ENCODE data around the gene SYK. TPM values are rescaled to one million over a fixed set of nuclear protein-coding genes. Genes with fewer than 3 reads are reported as not detected.

SYK gene
- total and polyA plus RNA-seq, 2 experiments from 2014 or later: not detected

DNA sequence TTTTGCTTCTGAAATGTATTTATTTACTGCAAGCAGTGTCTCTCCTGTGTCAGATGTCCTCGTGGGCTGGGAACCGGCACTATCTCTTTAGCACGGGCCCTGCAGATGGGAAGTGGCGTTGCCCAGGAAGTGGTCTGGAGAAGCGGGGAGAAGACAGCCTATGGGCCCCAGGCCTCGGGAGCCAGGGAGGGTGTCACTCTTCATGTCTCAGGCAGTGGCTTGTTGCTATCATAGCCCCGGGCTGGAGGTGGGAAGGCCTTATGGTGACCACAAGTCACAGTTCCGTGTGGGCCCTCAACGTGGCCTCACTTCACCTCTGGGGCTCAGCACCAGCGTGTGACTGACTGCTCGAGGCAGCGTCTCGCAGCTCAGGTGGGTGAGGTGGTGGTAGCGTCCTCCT is 41.4 kb downstream of the SYK start:
- DNase-seq (ENCODE audit: low read depth in 1 of 2, low spot score in 1 of 2): no peak

DNA sequence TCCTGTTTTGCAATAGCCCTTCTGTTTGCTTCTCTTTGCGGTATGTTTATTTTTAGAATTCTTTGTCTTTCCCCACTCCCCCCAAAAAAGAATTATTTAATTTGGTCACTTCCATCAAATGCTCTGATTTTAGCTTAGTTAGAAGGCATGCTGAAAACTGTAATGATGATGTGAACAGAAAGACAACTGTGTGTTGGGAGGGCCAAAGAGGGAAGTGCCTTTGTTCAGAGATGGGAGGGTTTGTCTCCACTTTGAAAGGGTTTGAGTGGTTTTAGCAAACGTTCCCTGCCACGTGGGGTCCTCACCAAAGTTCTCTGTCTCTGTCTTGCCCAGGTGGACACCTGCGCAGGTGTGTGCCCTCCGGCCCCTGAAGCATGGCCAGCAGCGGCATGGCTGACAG is 41.9 kb downstream of the SYK start:
- H3K4me1 ChIP-seq (ENCODE audit: low read depth): no peaks in the 10 kb centered on the region
- no peak overlapping the region for H3K4me3 ChIP-seq
- no peaks in the 10 kb centered on the region for H3K36me3 ChIP-seq
- H3K27ac ChIP-seq: no peak overlapping the region
- no peaks in the 10 kb centered on the region for H3K9me3 ChIP-seq (ENCODE audit: low read depth)
- TF ChIP-seq, protein P1, sequence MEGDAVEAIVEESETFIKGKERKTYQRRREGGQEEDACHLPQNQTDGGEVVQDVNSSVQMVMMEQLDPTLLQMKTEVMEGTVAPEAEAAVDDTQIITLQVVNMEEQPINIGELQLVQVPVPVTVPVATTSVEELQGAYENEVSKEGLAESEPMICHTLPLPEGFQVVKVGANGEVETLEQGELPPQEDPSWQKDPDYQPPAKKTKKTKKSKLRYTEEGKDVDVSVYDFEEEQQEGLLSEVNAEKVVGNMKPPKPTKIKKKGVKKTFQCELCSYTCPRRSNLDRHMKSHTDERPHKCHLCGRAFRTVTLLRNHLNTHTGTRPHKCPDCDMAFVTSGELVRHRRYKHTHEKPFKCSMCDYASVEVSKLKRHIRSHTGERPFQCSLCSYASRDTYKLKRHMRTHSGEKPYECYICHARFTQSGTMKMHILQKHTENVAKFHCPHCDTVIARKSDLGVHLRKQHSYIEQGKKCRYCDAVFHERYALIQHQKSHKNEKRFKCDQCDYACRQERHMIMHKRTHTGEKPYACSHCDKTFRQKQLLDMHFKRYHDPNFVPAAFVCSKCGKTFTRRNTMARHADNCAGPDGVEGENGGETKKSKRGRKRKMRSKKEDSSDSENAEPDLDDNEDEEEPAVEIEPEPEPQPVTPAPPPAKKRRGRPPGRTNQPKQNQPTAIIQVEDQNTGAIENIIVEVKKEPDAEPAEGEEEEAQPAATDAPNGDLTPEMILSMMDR (IDR thresholded peaks at IDR 0.05; ENCODE audit: low read depth, low read length): no peak
- no peaks in the 10 kb centered on the region for H3K27me3 ChIP-seq
- DNase-seq (ENCODE audit: low read depth in 1 of 2, low spot score in 1 of 2): no peak

More for the DNA sequence above, 41.4 kb downstream of the SYK start:
- Histone ChIP-seq H3K27me3 (no peaks in the 10 kb centered on the region), H3K4me3 (no peak overlapping the region), H3K9me3 (ENCODE audit: low read depth) (no peaks in the 10 kb centered on the region), H3K36me3 (no peaks in the 10 kb centered on the region), H3K27ac (no peak overlapping the region), H3K4me1 (ENCODE audit: low read depth) (no peaks in the 10 kb centered on the region)
- TF ChIP-seq, protein P1 (IDR thresholded peaks at IDR 0.05; ENCODE audit: low read depth, low read length): no peak

DNA sequence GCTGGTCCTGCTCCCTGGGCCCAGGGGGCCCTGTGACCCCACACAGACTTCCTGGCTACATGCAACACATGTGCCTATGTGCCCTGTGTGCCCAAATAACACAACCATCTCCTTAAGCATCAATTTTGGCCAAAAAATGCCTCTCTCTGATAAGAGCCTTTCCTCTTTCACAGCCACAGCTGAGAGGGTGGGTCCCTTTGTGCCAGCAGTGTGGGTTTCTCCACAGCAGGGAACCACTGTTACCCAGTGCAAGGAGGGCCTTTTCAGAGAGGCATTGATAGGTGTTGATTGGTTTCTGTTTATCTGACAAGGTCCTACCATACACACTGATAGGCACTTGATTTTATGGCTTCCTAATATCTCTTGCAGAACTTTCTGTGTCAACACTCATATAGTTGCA is 42.7 kb downstream of the SYK start:
- TF ChIP-seq, protein P1 (IDR thresholded peaks at IDR 0.05; ENCODE audit: low read depth, low read length): no peak
- Histone ChIP-seq H3K27me3 (no peaks in the 10 kb centered on the region), H3K4me1 (ENCODE audit: low read depth) (no peaks in the 10 kb centered on the region), H3K27ac (no peak overlapping the region), H3K9me3 (ENCODE audit: low read depth) (no peaks in the 10 kb centered on the region), H3K4me3 (no peak overlapping the region), H3K36me3 (no peaks in the 10 kb centered on the region)
- no peak for DNase-seq (ENCODE audit: low read depth in 1 of 2, low spot score in 1 of 2)

DNA sequence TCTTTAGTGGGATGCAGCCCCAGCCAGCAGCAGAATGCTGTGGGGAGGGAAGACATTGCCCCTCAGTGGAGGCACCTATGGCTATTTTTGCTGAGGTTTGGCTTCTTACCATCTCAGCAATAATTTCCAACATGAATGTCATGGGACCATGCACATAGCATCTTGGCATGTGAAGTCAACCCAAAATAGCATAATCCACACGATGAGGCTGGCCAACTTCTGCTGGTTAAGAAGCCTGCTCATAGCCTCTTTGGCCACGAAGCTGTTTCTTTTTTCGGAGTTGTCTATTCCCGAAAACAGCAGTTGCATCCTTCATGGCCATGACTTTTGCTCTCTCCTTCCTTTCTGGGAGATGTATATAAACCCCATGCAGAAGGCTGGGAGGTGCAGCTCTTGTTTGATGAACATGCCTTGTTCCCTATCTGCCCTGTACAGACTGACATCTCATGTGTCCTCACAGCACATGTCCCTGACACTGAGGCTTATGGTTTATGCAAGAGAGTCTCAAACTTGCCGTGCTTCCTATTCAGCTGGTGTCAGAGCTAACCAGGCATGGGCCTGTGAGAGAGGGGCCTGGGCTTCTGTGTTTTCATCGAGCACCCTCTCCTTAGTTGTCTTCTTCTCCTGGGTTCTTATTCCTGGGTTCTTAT is 45.3 kb downstream of the SYK start:
- H3K9me3 ChIP-seq (ENCODE audit: low read depth): no peaks in the 10 kb centered on the region
- no peak for DNase-seq (ENCODE audit: low read depth in 1 of 2, low spot score in 1 of 2)

DNA sequence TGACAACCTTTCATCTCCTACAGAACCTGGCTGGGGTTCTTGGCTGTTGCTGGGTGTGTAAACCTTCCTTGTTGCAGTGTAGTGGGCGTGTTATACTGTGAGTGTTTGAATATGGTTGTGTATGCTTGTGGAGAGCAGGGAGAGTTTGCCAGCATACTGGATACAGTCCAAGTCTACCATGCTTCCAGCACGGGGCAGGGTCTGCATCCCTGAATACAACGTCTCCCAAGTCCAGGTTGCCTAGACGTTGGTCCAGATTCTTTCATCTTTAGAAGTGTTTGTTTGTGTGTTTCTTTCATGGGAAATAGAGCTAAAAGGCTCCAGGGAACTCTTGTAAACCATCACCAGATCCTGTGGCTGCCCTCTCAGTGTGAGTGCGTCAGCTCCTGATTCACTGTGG is 46.4 kb downstream of the SYK start:
- Histone ChIP-seq H3K36me3 (no peaks in the 10 kb centered on the region), H3K4me3 (no peak overlapping the region), H3K27me3 (no peaks in the 10 kb centered on the region), H3K27ac (no peak overlapping the region), H3K4me1 (ENCODE audit: low read depth) (no peaks in the 10 kb centered on the region), H3K9me3 (ENCODE audit: low read depth) (no peaks in the 10 kb centered on the region)
- TF ChIP-seq, protein P1 (IDR thresholded peaks at IDR 0.05; ENCODE audit: low read depth, low read length): no peak
- DNase-seq (ENCODE audit: low read depth in 1 of 2, low spot score in 1 of 2): no peak

More for the DNA sequence above, 45.3 kb downstream of the SYK start:
- H3K4me3 ChIP-seq: no peak overlapping the region
- H3K27me3 ChIP-seq: no peaks in the 10 kb centered on the region
- H3K27ac ChIP-seq: no peak overlapping the region
- H3K4me1 ChIP-seq (ENCODE audit: low read depth): no peaks in the 10 kb centered on the region
- no peaks in the 10 kb centered on the region for H3K36me3 ChIP-seq
- TF ChIP-seq, protein P1 (IDR thresholded peaks at IDR 0.05; ENCODE audit: low read depth, low read length): no peak
